ENCODE measurements around the gene MYBPC1.
"Not testable (repeated sequence)": the region's sequence is repeated elsewhere in the genome, so short reads cannot be mapped to it uniquely, and the experiment has no call there.

MYBPC1 gene, protein sequence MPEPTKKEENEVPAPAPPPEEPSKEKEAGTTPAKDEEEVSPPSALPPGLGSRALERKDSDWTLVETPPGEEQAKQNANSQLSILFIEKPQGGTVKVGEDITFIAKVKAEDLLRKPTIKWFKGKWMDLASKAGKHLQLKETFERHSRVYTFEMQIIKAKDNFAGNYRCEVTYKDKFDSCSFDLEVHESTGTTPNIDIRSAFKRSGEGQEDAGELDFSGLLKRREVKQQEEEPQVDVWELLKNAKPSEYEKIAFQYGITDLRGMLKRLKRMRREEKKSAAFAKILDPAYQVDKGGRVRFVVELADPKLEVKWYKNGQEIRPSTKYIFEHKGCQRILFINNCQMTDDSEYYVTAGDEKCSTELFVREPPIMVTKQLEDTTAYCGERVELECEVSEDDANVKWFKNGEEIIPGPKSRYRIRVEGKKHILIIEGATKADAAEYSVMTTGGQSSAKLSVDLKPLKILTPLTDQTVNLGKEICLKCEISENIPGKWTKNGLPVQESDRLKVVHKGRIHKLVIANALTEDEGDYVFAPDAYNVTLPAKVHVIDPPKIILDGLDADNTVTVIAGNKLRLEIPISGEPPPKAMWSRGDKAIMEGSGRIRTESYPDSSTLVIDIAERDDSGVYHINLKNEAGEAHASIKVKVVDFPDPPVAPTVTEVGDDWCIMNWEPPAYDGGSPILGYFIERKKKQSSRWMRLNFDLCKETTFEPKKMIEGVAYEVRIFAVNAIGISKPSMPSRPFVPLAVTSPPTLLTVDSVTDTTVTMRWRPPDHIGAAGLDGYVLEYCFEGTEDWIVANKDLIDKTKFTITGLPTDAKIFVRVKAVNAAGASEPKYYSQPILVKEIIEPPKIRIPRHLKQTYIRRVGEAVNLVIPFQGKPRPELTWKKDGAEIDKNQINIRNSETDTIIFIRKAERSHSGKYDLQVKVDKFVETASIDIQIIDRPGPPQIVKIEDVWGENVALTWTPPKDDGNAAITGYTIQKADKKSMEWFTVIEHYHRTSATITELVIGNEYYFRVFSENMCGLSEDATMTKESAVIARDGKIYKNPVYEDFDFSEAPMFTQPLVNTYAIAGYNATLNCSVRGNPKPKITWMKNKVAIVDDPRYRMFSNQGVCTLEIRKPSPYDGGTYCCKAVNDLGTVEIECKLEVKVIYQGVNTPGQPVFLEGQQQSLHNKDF

GRCh38 chr12:101594700-101595099 is at the start of gene MYBPC1:
MYBPC1 (plus strand) TSS chr12:101594971; CDS start chr12:101595071, 100 bp downstream.
- DNase-seq = no peak

DNA sequence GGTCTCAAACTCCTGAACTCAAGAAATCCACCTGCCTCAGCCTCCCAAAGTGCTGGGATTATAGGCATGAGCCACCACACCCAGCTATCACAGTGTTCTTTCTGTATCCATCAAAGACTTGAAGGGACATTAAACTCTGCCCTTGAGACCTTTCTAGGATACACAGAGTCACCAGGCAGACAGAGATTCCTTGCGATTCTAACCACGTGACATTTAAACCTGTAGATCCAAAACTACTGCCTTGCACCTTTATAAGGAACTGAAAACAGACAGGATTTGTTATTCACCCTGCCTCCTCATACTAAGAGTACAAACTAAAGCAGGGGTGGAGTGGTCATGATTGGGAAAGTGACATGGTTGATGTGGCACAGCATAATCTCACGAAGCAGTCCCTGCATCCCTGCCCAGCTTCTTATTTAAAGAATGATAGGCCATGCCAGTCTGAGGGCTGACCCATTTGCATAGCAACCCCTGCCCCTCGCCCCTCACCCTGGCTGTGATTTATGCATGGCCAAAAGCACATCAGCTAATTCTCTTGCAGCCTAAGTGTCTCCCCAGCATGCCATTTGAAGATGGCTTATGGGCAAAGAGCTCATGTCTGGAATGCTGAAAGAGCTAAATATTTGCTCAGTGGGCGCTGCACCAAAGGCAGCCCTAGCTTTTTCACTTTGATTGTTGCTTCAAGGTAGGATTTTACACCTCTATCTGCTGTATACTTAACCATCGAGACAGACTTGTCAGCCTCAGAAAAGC is 43.2 kb upstream of the MYBPC1 start:
- DNase-seq = no peak

DNA sequence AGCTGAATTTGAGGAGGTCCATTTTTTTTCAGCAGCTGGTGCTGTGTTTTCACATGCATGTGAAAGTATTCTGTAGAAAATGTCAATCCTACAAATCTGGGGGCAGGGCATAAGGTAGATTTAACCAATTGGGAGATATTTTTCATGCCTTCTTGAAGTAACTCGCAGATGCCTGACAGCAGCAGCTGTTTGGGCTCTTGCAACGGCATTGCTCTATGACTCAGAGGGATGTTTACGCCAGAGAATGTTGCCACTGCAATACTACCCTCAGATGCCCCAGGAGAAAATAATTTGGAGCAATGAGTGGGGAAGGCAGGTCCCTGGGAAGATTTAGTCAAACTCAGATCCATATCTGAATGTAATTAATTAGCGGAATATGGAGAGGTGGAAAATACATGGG is 42.5 kb upstream of the MYBPC1 start:
- no peak for DNase-seq

- DNase-seq = no peak
These were observed 37.7 kb upstream of the MYBPC1 start for GRCh38 chr12:101557094-101557493.

- DNase-seq = not testable (repeated sequence)
These were observed 36.0 kb upstream of the MYBPC1 start for GRCh38 chr12:101558726-101559125.

DNA sequence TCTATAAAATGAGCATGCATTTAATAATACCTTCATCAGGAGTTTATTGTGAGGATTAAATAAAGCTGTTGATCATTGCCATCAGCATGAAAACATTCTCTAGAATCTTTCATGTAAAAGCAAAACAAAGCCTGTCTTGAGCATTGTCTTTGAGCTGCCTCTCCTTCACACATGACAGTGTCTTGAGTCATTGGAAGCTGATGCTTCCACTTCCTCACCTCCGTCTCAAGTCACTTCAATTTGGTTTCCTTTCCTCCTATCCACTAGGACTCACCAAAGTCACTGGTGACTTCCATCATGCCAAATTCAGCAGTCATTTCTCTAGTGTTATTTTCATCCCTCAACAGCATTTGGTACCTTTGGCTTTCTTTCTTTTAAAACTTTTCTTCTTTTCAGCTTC is 31.6 kb upstream of the MYBPC1 start:
- no peak for DNase-seq

- DNase-seq = no peak
These were observed 29.9 kb upstream of the MYBPC1 start for GRCh38 chr12:101564912-101565311.

GRCh38 chr12:101566318-101566717 is 28.5 kb upstream of the MYBPC1 start:
- DNase-seq = no peak

DNA sequence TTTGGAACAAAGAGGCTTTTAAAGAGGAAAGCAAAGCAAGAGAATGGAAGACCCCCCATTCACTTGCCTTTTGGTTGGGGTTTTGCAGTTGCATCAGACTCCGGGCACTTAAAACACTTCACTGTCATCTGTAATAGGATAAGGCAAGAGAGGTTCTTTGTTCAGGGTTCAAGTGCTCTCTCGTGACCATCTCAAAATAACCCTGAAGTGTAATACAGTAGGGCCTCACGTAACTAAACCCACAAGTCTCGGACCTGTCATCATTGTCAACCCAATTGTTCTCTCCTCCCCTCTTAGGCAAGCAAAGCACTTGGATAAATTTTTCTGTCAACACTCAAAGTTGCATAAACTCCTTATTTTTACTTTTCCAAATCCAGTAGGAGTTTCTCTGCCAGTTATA is 26.9 kb upstream of the MYBPC1 start:
- DNase-seq = no peak

- no peak for DNase-seq
These were observed 24.7 kb upstream of the MYBPC1 start for GRCh38 chr12:101570047-101570446.

DNA sequence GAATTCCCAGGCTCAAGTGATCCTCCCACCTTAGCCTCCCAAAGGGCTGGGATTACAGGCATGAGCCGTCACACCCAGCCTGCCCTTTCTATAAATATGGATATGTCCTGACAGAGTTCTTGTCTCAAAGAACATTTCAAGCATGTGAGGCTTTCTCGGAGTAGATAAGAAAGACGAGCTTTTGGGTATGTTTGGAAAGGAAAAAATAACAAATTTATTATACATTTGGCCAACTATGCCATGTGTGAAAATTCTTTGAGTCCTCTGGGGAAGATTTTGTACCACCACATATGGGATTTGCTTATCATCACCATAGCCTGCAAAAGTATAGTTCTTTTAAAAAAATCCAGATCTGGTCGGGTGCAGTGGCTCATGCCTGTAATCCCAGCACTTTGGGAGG is 23.7 kb upstream of the MYBPC1 start:
- no peak for DNase-seq

GRCh38 chr12:101573743-101574142 is 21.0 kb upstream of the MYBPC1 start:
- DNase-seq = no peak

DNA sequence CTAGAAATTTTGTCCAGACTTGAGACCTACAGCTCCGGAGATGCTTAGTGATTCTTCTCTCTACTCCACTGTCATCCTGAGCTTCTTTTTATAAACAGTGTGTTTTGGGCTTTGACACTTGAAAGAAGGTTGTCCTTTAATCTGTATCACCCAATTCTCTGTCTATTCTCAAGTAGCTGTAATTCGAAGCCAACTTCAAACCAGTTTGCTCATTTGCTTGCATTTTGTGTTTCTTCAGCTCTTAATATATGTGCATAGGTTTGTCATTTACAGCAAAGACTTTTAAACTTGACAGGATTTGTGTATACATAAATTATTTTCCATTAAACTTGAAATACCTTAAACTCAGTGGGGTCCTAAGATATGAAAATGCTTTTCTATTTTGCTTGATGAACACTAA is 16.4 kb upstream of the MYBPC1 start:
- DNase-seq = no peak

DNA sequence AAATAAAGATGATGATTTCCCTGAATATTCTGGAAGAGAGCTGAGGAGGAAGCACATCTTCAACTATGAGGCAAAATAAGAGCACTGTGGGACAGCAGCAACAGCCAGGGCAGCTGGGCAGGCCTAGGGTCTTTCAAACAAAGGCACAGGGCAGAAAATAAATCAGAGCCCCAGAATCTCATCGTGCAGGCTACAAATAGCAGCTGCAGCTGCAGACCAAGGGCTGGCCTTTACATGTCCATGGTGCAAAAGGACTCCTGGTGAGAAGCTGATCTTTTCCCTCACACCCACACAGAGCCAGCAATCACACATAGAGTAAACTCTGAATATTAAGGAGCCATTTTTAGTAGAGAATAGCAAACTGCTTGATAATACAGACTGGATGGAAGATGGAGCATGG is 13.6 kb upstream of the MYBPC1 start:
- no peak for DNase-seq

DNA sequence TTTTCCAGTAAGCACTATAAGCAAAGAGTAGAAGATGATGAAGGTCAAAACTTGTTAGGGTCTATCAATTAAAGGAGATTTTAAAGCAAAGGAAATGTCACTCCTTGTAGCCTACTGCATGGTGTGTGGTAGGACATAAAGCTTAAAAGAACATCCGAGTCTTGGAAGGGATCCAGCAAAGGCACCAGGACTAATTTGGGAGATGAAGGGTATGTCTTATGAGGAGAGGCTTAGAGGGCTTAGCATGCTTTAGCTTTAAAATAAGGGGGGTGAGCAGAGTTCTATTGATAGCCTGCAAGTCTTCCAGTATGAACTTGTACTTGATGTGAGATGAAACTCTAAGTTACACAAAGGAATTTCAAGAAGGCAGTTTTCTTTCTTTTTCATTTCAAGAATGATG is 11.8 kb upstream of the MYBPC1 start:
- DNase-seq = no peak

DNA sequence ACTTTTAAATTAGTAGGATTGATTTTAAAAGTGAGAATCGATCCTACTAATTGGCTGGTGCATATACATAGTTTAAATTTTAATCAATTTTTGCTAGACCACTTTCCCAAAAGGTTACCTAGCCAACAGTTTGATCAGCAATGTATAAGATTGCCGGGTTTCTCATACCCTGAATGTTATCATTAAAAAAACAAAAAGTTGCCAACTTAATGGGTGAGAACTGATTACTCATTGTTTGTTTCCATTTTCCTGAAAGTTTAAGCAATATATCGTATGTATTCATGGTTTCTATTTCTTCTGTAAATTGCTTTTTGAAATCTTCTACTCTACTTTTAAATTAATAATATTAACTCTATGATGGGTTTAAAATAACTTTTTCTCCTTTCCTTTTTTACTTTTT is 4.4 kb upstream of the MYBPC1 start:
- DNase-seq = no peak

- DNase-seq = no peak
These were observed 3.0 kb upstream of the MYBPC1 start for GRCh38 chr12:101591781-101592180.

- no peak for DNase-seq
These were observed 2.3 kb upstream of the MYBPC1 start for GRCh38 chr12:101592448-101592847.

DNA sequence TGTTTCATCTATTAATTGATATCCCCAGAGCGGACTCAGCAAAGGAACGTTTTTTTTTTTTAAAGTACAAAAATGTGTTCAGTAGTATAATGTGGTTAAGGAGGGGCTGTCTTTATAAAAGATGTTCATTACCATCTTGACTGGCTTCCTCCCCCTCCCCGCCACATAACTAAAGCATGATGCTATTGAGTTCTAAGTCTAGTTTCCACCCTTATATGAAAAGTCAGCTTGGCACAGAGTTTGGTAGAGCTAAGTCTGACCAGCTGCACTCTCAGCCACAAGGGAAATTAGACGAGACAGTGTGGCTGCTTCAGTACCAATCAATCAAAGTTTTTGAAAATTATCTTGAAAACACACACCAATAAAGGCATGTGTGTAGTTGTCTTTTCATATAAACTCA is 1.9 kb upstream of the MYBPC1 start:
- DNase-seq = no peak

GRCh38 chr12:101596172-101596571 is 1.4 kb downstream of the MYBPC1 start:
- no peak for DNase-seq

- no peak for DNase-seq
These were observed 2.4 kb downstream of the MYBPC1 start for GRCh38 chr12:101597164-101597563.

DNA sequence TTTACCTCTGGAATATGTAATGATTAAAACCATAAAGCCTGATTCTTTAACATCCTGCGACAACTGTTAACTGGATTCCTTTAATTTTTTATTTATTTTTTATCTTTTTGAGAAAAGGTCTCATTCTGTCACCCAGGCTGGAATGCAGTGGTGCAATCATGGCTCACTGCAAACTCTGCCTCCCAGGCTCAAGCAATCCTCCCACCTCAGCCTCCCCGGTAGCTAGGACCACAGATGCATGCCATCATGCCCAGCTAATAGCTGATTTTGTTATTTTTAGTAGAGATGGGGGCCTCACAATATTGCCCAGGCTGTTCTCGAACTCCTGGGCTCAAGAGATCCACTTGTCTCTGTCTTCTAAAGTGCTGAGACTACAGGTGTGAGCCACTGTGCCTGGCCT is 3.7 kb downstream of the MYBPC1 start:
- no peak for DNase-seq

GRCh38 chr12:101599311-101599710 is 4.5 kb downstream of the MYBPC1 start:
- no peak for DNase-seq

All from stimulated activated naive CD4-positive, alpha-beta T cell (primary cell).